Activated CD4-positive, alpha-beta T cell treated with anti-CD3 and anti-CD28 coated beads, Interleukin-2, amount 50 U/mL, for 1 hour (primary cell): ENCODE data around the gene CACNG4.
"Not testable (repeated sequence)": the region's sequence is repeated elsewhere in the genome, so short reads cannot be mapped to it uniquely, and the experiment has no call there.

ENCODE experiments used
- DNase-seq: peaks from one replicate; pipeline ENCODE4 v3.0.0-alpha.2; 2020

The CACNG4 gene

GRCh38 chr17:67021743-67022450 is 57.4 kb downstream of the CACNG4 start:
- DNase-seq = no peak

- no peak for DNase-seq
These were observed 57.9 kb downstream of the CACNG4 start for GRCh38 chr17:67022451-67022810.

GRCh38 chr17:67024736-67025135 is 60.2 kb downstream of the CACNG4 start:
- DNase-seq = no peak

- no peak for DNase-seq
These were observed 60.8 kb downstream of the CACNG4 start for GRCh38 chr17:67025216-67025792.

- no peak for DNase-seq
These were observed 61.8 kb downstream of the CACNG4 start for GRCh38 chr17:67026341-67026740.

- no peak for DNase-seq
These were observed 62.6 kb downstream of the CACNG4 start for GRCh38 chr17:67027031-67027628.

- no peak for DNase-seq
These were observed 66.1 kb downstream of the CACNG4 start for GRCh38 chr17:67030641-67031040.

GRCh38 chr17:67032382-67032781 is 67.9 kb downstream of the CACNG4 start:
- no peak for DNase-seq

- no peak for DNase-seq
These were observed 68.5 kb downstream of the CACNG4 start for GRCh38 chr17:67032985-67033384.

- DNase-seq = no peak
These were observed 69.1 kb downstream of the CACNG4 start for GRCh38 chr17:67033613-67034012.

- no peak for DNase-seq
These were observed 70.9 kb downstream of the CACNG4 start for GRCh38 chr17:67035131-67036083.

- no peak for DNase-seq
These were observed 74.4 kb downstream of the CACNG4 start for GRCh38 chr17:67038861-67039365.

GRCh38 chr17:67040652-67041051 is 76.1 kb downstream of the CACNG4 start:
- no peak for DNase-seq

GRCh38 chr17:67041119-67041518 is 76.6 kb downstream of the CACNG4 start:
- not testable (repeated sequence) for DNase-seq

- DNase-seq = no peak
These were observed 77.0 kb downstream of the CACNG4 start for GRCh38 chr17:67041531-67041930.

GRCh38 chr17:67041941-67042899 is 77.7 kb downstream of the CACNG4 start:
- DNase-seq = no peak

GRCh38 chr17:67043283-67043682 is 78.8 kb downstream of the CACNG4 start:
- DNase-seq = no peak

- no peak for DNase-seq
These were observed 79.7 kb downstream of the CACNG4 start, which contains the start of gene CACNG1 for GRCh38 chr17:67044016-67044772. TSS of gene CACNG1 (plus strand) at chr17:67044554. CDS start at chr17:67044661, 107 bp downstream.

GRCh38 chr17:67044940-67045339 is 80.4 kb downstream of the CACNG4 start:
- DNase-seq = no peak

GRCh38 chr17:67046398-67046797 is 81.9 kb downstream of the CACNG4 start:
- no peak for DNase-seq

GRCh38 chr17:67047382-67047781 is 82.9 kb downstream of the CACNG4 start:
- DNase-seq = no peak
